ENCODE results near the gene CNTNAP5. TPM values are rescaled to one million over a fixed set of nuclear protein-coding genes. Genes with fewer than 3 reads are reported as not detected.

The CNTNAP5 gene
- total and polyA plus RNA-seq, 3 donors from 2014 or later, result 0.29 to 0.39 (median 0.31) TPM

- intact Hi-C loops (cut with DNase I; ENCODE audit: low total_unique reads), result no loop called here
- Histone ChIP-seq H3K9me3 (no peaks in the 10 kb centered on the region), H3K4me1 (no peaks in the 10 kb centered on the region), H3K36me3 (ENCODE audit: low read depth, missing control alignments) (no peaks in the 10 kb centered on the region), H3K27ac (no peak overlapping the region), H3K27me3 (no peaks in the 10 kb centered on the region), H3K4me3 (no peak overlapping the region)
- 45 to 47% methylated on average over 2 of the region's 2 CpGs for WGBS, 2 donors
- no peak for TF ChIP-seq POLR2A (IDR thresholded peaks at IDR 0.05)
- no peak for TF ChIP-seq CTCF (IDR thresholded peaks at IDR 0.05)
- no peak for DNase-seq
These were observed 13.9 kb downstream of the CNTNAP5 start for GRCh38 chr2:124039032-124039431.

- intact Hi-C loops (cut with DNase I; ENCODE audit: low total_unique reads), result no loop called here
- WGBS, 2 donors, result 89 to 90% methylated on average over 4 of the region's 4 CpGs
- no peaks in the 10 kb centered on the region for H3K4me1 ChIP-seq
- no peak overlapping the region for H3K27ac ChIP-seq
- H3K36me3 ChIP-seq (ENCODE audit: low read depth, missing control alignments), result no peaks in the 10 kb centered on the region
- H3K27me3 ChIP-seq, result no peaks in the 10 kb centered on the region
- TF ChIP-seq POLR2A (IDR thresholded peaks at IDR 0.05) (no peak), CTCF (IDR thresholded peaks at IDR 0.05) (no peak)
- DNase-seq, result no peak
- H3K9me3 ChIP-seq, result no peaks in the 10 kb centered on the region
- H3K4me3 ChIP-seq, result no peak overlapping the region
These were observed 14.7 kb downstream of the CNTNAP5 start for GRCh38 chr2:124039762-124040291.

- H3K27ac ChIP-seq, result no peak overlapping the region
- intact Hi-C loops (cut with DNase I; ENCODE audit: low total_unique reads), result no loop called here
- H3K9me3 ChIP-seq, result no peaks in the 10 kb centered on the region
- WGBS, 2 donors, result 74 to 76% methylated on average over 2 of the region's 2 CpGs
- H3K36me3 ChIP-seq (ENCODE audit: low read depth, missing control alignments), result no peaks in the 10 kb centered on the region
- TF ChIP-seq CTCF (IDR thresholded peaks at IDR 0.05) (no peak), POLR2A (IDR thresholded peaks at IDR 0.05) (no peak)
- no peak overlapping the region for H3K4me3 ChIP-seq
- H3K4me1 ChIP-seq, result no peaks in the 10 kb centered on the region
- DNase-seq, result no peak
- H3K27me3 ChIP-seq, result no peaks in the 10 kb centered on the region
These were observed 20.8 kb downstream of the CNTNAP5 start for GRCh38 chr2:124045894-124046293.

GRCh38 chr2:124046332-124046731, 21.2 kb downstream of the CNTNAP5 start:
- Histone ChIP-seq H3K27me3 (no peaks in the 10 kb centered on the region), H3K4me1 (no peaks in the 10 kb centered on the region), H3K4me3 (no peak overlapping the region), H3K36me3 (ENCODE audit: low read depth, missing control alignments) (no peaks in the 10 kb centered on the region), H3K9me3 (no peaks in the 10 kb centered on the region), H3K27ac (no peak overlapping the region)
- TF ChIP-seq POLR2A (IDR thresholded peaks at IDR 0.05) (no peak), CTCF (IDR thresholded peaks at IDR 0.05) (no peak)
- intact Hi-C loops (cut with DNase I; ENCODE audit: low total_unique reads), result no loop called here
- WGBS, 2 donors, result 61 to 74% methylated on average over 3 of the region's 3 CpGs
- DNase-seq, result no peak

GRCh38 chr2:124048102-124048501, 23.0 kb downstream of the CNTNAP5 start:
- Histone ChIP-seq H3K27me3 (no peaks in the 10 kb centered on the region), H3K9me3 (no peaks in the 10 kb centered on the region), H3K36me3 (ENCODE audit: low read depth, missing control alignments) (no peaks in the 10 kb centered on the region), H3K4me3 (no peak overlapping the region), H3K4me1 (no peaks in the 10 kb centered on the region), H3K27ac (no peak overlapping the region)
- no peak for DNase-seq
- TF ChIP-seq POLR2A (IDR thresholded peaks at IDR 0.05), result no peak
- no peak for TF ChIP-seq CTCF (IDR thresholded peaks at IDR 0.05)
- 38 to 42% methylated on average over 2 of the region's 2 CpGs for WGBS, 2 donors
- intact Hi-C loops (cut with DNase I; ENCODE audit: low total_unique reads), result no loop called here
